WTC11 (cell line): Measurements from ENCODE around the gene FOXL2. TPM values are rescaled to one million over a fixed set of nuclear protein-coding genes. Genes with fewer than 3 reads are reported as not detected.

ENCODE experiments used
- ATAC-seq: fragments of 200-7000 bp; cut with Tn5 transposase; 2 replicates; pipeline ENCODE4 v1.10.0; 2021; ENCODE audit warnings: mild to moderate bottlenecking, moderate library complexity
- CTCF ChIA-PET: fragments of 300-600 bp; sonication (Branson Sonifier 250); formaldehyde crosslinking; loops from one replicate; lab custom pipeline; 2021; ENCODE audit warnings: antibody characterized with exemption; lab: Charles Lee
- POLR2A ChIA-PET: fragments of 350-600 bp; sonication (Branson Sonifier 250); formaldehyde crosslinking; loops from one replicate; lab custom pipeline; 2021; ENCODE audit warnings: antibody characterized with exemption; lab: Charles Lee
- DNase-seq: peaks from one replicate; pipeline ENCODE4 v3.0.0; 2021; ENCODE audit warnings: low spot score
- H3K27ac Mint-ChIP-seq: 2 replicates; pipeline ENCODE4 v1.8.0; 2021; ENCODE audit warnings: mixed read lengths
- H3K27me3 Mint-ChIP-seq: 2 replicates; pipeline ENCODE4 v1.8.0; 2021; ENCODE audit warnings: low read depth, mild to moderate bottlenecking, moderate library complexity, mixed read lengths
- H3K36me3 Mint-ChIP-seq: 2 replicates; pipeline ENCODE4 v1.8.0; 2021; ENCODE audit warnings: mixed read lengths
- H3K4me1 Mint-ChIP-seq: 2 replicates; pipeline ENCODE4 v1.8.0; 2022; ENCODE audit warnings: mixed read lengths
- H3K4me3 Mint-ChIP-seq: 2 replicates; pipeline ENCODE4 v1.8.0; 2021; ENCODE audit warnings: mild to moderate bottlenecking, moderate library complexity, mixed read lengths
- H3K9me3 Mint-ChIP-seq: 2 replicates; pipeline ENCODE4 v1.8.0; 2021; ENCODE audit warnings: mixed read lengths
- ATF1 ChIP-seq: sonication (generic); formaldehyde crosslinking; IDR thresholded peaks from 2 replicates; pipeline ENCODE4 v1.8.1; 2023; ENCODE audit warnings: mild to moderate bottlenecking, moderate library complexity, missing genetic modification reagents
- CDX4 ChIP-seq: fragments of 250-450 bp; sonication (Bioruptor Pico); IDR thresholded peaks from 2 replicates; pipeline ENCODE4 v1.9.0; 2021; ENCODE audit warnings: moderate library complexity, mild to moderate bottlenecking, inconsistent platforms, borderline replicate concordance
- CREM ChIP-seq: sonication (generic); formaldehyde crosslinking; IDR thresholded peaks from 2 replicates; pipeline ENCODE4 v1.8.1; 2022; ENCODE audit warnings: mild to moderate bottlenecking, missing genetic modification reagents, moderate library complexity
- E2F5 ChIP-seq: sonication (generic); formaldehyde crosslinking; IDR thresholded peaks from 2 replicates; pipeline ENCODE4 v1.8.1; 2022; ENCODE audit warnings: mild to moderate bottlenecking, moderate library complexity, missing genetic modification reagents
- ETV6 ChIP-seq: sonication (generic); formaldehyde crosslinking; IDR thresholded peaks from 2 replicates; pipeline ENCODE4 v1.8.1; 2022; ENCODE audit warnings: mild to moderate bottlenecking, missing genetic modification reagents
- GABPB1 ChIP-seq: sonication (generic); formaldehyde crosslinking; IDR thresholded peaks from 2 replicates; pipeline ENCODE4 v1.8.1; 2023; ENCODE audit warnings: mild to moderate bottlenecking, missing genetic modification reagents
- GRHL2 ChIP-seq: fragments of 250-450 bp; sonication (Bioruptor Pico); IDR thresholded peaks from 2 replicates; pipeline ENCODE4 v1.8.0; 2022; ENCODE audit warnings: mild to moderate bottlenecking, moderate library complexity; ENCODE audit not compliant: insufficient replicate concordance, severe bottlenecking
- GTF2I ChIP-seq: fragments of 250-450 bp; sonication (Bioruptor Pico); conservative IDR thresholded peaks from 2 replicates; pipeline ENCODE4 v1.4.0; 2021; ENCODE audit warnings: mild to moderate bottlenecking
- JAZF1 ChIP-seq: fragments of 250-450 bp; sonication (Bioruptor Pico); IDR thresholded peaks from 2 replicates; pipeline ENCODE4 v1.9.0; 2021; ENCODE audit warnings: moderate library complexity, mild to moderate bottlenecking, inconsistent platforms
- RORB ChIP-seq: fragments of 250-450 bp; sonication (Bioruptor Pico); IDR thresholded peaks from 2 replicates; pipeline ENCODE4 v1.9.0; 2021; ENCODE audit warnings: mild to moderate bottlenecking
- SOX15 ChIP-seq: fragments of 250-450 bp; sonication (Bioruptor Pico); IDR thresholded peaks from 2 replicates; pipeline ENCODE4 v1.9.0; 2021; ENCODE audit warnings: mild to moderate bottlenecking
- USF1 ChIP-seq: sonication (generic); formaldehyde crosslinking; IDR thresholded peaks from 2 replicates; pipeline ENCODE4 v1.8.0; 2022; ENCODE audit warnings: mild to moderate bottlenecking, missing genetic modification reagents
- ZNF317 ChIP-seq: sonication (generic); formaldehyde crosslinking; IDR thresholded peaks from 2 replicates; pipeline ENCODE4 v1.8.1; 2023; ENCODE audit warnings: low read depth, mild to moderate bottlenecking, moderate library complexity, missing genetic modification reagents, borderline replicate concordance
- ZNF416 ChIP-seq: fragments of 250-450 bp; sonication (Bioruptor Pico); IDR thresholded peaks from 2 replicates; pipeline ENCODE4 v1.9.0; 2021; ENCODE audit warnings: mild to moderate bottlenecking, inconsistent platforms
- ZNF423 ChIP-seq: fragments of 250-450 bp; sonication (Bioruptor Pico); IDR thresholded peaks from 2 replicates; pipeline ENCODE4 v2.1.2; 2022; ENCODE audit warnings: mild to moderate bottlenecking, moderate library complexity
- total RNA-seq: library from RNA; stranded (reverse); gene quantifications from 3 replicates; pipeline ENCODE4 v1.2.3, GENCODE V29; 2021
- TF ChIP-seq, protein P1 (sequence below): sonication (generic); formaldehyde crosslinking; conservative IDR thresholded peaks from 2 replicates; pipeline ENCODE4 v1.8.1; 2022; ENCODE audit warnings: mild to moderate bottlenecking, missing genetic modification reagents
- TF ChIP-seq, protein P2 (sequence below): sonication (generic); formaldehyde crosslinking; IDR thresholded peaks from 2 replicates; pipeline ENCODE4 v1.8.0; 2022; ENCODE audit warnings: missing genetic modification reagents
- TF ChIP-seq, protein P3 (sequence below): fragments of 200-600 bp; IDR thresholded peaks from 2 replicates; pipeline ENCODE4 v1.8.0; 2022; ENCODE audit warnings: antibody characterized with exemption
- TF ChIP-seq, protein P4 (sequence below): sonication (generic); formaldehyde crosslinking; IDR thresholded peaks from 2 replicates; pipeline ENCODE4 v1.8.1; 2022; ENCODE audit warnings: low read depth, missing genetic modification reagents, borderline replicate concordance
- TF ChIP-seq, protein P5 (sequence below): sonication (generic); formaldehyde crosslinking; IDR thresholded peaks from 2 replicates; pipeline ENCODE4 v1.8.1; 2023; ENCODE audit warnings: mild to moderate bottlenecking, moderate library complexity, missing genetic modification reagents
- TF ChIP-seq, protein P6 (sequence below): sonication (generic); formaldehyde crosslinking; IDR thresholded peaks from 2 replicates; pipeline ENCODE4 v1.8.1; 2022; ENCODE audit warnings: missing genetic modification reagents, borderline replicate concordance

Gene FOXL2
- total RNA-seq, 1 experiment from 2014 or later, result 1.4 TPM

GRCh38 chr3:138915503-138916498 is 31.1 kb downstream of the FOXL2 start:
- ATAC-seq (peak; percentile 92), DNase-seq (peak; percentile 97)
- no peaks in the 10 kb centered on the region for H3K36me3 Mint-ChIP-seq
- peaks cover 3% of the 10 kb centered on the region for H3K4me1 Mint-ChIP-seq
- ChIA-PET POLR2A (interaction anchor here (0.5 to 1.7 kb wide), 7 partner anchors 20 to 322 kb away, joined by 3 to 13 read pairs (median 5); partner anchors contain the start of genes CEP70 and PIK3CB), CTCF (interaction anchor here (0.6 to 5.7 kb wide), 124 partner anchors 8 to 1119 kb away, joined by 3 to 152 read pairs (median 6); partner anchors contain the start of genes CEP70, ESYT3, FAIM and FOXL2)
- H3K4me3 Mint-ChIP-seq, result peak overlapping the region; percentile 66
- no peaks in the 10 kb centered on the region for H3K9me3 Mint-ChIP-seq
- H3K27me3 Mint-ChIP-seq, result peaks cover 10% of the 10 kb centered on the region
- H3K27ac Mint-ChIP-seq, result 0 out of 2 replicates have a peak overlapping the region, but pooled peaks have one; percentile 65
- TF ChIP-seq, protein P1, sequence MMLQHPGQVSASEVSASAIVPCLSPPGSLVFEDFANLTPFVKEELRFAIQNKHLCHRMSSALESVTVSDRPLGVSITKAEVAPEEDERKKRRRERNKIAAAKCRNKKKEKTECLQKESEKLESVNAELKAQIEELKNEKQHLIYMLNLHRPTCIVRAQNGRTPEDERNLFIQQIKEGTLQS (CRISPR knock-in tag), result no peak
- TF ChIP-seq USF1 (CRISPR knock-in tag) (no peak), ATF1 (CRISPR knock-in tag) (no peak), JAZF1 (CRISPR knock-in tag) (no peak), ZNF423 (peak; percentile 96), ETV6 (CRISPR knock-in tag) (0 out of 2 replicates have a peak, but pooled peaks have one; percentile 45), GABPB1 (0 out of 2 replicates have a peak, but pooled peaks have one; percentile 29), GTF2I (CRISPR knock-in tag) (no peak), GRHL2 (CRISPR knock-in tag) (no peak), ZNF317 (CRISPR knock-in tag) (no peak), CREM (peak; percentile 38; the same call in 1 of the 2 replicates), E2F5 (CRISPR knock-in tag) (peak; percentile 78), CDX4 (no peak), RORB (CRISPR knock-in tag) (no peak), ZNF416 (CRISPR knock-in tag) (no peak), SOX15 (CRISPR knock-in tag) (no peak)
- TF ChIP-seq, protein P2, sequence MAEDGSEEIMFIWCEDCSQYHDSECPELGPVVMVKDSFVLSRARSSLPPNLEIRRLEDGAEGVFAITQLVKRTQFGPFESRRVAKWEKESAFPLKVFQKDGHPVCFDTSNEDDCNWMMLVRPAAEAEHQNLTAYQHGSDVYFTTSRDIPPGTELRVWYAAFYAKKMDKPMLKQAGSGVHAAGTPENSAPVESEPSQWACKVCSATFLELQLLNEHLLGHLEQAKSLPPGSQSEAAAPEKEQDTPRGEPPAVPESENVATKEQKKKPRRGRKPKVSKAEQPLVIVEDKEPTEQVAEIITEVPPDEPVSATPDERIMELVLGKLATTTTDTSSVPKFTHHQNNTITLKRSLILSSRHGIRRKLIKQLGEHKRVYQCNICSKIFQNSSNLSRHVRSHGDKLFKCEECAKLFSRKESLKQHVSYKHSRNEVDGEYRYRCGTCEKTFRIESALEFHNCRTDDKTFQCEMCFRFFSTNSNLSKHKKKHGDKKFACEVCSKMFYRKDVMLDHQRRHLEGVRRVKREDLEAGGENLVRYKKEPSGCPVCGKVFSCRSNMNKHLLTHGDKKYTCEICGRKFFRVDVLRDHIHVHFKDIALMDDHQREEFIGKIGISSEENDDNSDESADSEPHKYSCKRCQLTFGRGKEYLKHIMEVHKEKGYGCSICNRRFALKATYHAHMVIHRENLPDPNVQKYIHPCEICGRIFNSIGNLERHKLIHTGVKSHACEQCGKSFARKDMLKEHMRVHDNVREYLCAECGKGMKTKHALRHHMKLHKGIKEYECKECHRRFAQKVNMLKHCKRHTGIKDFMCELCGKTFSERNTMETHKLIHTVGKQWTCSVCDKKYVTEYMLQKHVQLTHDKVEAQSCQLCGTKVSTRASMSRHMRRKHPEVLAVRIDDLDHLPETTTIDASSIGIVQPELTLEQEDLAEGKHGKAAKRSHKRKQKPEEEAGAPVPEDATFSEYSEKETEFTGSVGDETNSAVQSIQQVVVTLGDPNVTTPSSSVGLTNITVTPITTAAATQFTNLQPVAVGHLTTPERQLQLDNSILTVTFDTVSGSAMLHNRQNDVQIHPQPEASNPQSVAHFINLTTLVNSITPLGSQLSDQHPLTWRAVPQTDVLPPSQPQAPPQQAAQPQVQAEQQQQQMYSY (CRISPR knock-in tag), result peak; percentile 76
- TF ChIP-seq, protein P3, sequence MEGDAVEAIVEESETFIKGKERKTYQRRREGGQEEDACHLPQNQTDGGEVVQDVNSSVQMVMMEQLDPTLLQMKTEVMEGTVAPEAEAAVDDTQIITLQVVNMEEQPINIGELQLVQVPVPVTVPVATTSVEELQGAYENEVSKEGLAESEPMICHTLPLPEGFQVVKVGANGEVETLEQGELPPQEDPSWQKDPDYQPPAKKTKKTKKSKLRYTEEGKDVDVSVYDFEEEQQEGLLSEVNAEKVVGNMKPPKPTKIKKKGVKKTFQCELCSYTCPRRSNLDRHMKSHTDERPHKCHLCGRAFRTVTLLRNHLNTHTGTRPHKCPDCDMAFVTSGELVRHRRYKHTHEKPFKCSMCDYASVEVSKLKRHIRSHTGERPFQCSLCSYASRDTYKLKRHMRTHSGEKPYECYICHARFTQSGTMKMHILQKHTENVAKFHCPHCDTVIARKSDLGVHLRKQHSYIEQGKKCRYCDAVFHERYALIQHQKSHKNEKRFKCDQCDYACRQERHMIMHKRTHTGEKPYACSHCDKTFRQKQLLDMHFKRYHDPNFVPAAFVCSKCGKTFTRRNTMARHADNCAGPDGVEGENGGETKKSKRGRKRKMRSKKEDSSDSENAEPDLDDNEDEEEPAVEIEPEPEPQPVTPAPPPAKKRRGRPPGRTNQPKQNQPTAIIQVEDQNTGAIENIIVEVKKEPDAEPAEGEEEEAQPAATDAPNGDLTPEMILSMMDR, result peak; percentile 93
- TF ChIP-seq, protein P4, sequence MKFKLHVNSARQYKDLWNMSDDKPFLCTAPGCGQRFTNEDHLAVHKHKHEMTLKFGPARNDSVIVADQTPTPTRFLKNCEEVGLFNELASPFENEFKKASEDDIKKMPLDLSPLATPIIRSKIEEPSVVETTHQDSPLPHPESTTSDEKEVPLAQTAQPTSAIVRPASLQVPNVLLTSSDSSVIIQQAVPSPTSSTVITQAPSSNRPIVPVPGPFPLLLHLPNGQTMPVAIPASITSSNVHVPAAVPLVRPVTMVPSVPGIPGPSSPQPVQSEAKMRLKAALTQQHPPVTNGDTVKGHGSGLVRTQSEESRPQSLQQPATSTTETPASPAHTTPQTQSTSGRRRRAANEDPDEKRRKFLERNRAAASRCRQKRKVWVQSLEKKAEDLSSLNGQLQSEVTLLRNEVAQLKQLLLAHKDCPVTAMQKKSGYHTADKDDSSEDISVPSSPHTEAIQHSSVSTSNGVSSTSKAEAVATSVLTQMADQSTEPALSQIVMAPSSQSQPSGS, result no peak
- TF ChIP-seq, protein P5, sequence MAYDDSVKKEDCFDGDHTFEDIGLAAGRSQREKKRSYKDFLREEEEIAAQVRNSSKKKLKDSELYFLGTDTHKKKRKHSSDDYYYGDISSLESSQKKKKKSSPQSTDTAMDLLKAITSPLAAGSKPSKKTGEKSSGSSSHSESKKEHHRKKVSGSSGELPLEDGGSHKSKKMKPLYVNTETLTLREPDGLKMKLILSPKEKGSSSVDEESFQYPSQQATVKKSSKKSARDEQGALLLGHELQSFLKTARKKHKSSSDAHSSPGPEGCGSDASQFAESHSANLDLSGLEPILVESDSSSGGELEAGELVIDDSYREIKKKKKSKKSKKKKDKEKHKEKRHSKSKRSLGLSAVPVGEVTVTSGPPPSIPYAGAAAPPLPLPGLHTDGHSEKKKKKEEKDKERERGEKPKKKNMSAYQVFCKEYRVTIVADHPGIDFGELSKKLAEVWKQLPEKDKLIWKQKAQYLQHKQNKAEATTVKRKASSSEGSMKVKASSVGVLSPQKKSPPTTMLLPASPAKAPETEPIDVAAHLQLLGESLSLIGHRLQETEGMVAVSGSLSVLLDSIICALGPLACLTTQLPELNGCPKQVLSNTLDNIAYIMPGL, result peak; percentile 98
- TF ChIP-seq, protein P6, sequence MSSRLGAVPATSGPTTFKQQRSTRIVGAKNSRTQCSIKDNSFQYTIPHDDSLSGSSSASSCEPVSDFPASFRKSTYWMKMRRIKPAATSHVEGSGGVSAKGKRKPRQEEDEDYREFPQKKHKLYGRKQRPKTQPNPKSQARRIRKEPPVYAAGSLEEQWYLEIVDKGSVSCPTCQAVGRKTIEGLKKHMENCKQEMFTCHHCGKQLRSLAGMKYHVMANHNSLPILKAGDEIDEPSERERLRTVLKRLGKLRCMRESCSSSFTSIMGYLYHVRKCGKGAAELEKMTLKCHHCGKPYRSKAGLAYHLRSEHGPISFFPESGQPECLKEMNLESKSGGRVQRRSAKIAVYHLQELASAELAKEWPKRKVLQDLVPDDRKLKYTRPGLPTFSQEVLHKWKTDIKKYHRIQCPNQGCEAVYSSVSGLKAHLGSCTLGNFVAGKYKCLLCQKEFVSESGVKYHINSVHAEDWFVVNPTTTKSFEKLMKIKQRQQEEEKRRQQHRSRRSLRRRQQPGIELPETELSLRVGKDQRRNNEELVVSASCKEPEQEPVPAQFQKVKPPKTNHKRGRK (CRISPR knock-in tag), result no peak
